GM12875 (cell line): ENCODE measurements around the gene MTF2.

Experiments used
- H3K4me3 ChIP-seq: one replicate; pipeline ENCODE4 v1.5.1; 2011; ENCODE audit warnings: low read depth, low read length, control low read depth
- TF ChIP-seq, protein P1 (sequence below): IDR thresholded peaks from 2 replicates; pipeline ENCODE4 v1.5.1; 2011; ENCODE audit warnings: low read depth, mild to moderate bottlenecking, control low read depth, inconsistent platforms, low read length, moderate library complexity, borderline replicate concordance; ENCODE audit not compliant: insufficient read depth

Gene MTF2

DNA sequence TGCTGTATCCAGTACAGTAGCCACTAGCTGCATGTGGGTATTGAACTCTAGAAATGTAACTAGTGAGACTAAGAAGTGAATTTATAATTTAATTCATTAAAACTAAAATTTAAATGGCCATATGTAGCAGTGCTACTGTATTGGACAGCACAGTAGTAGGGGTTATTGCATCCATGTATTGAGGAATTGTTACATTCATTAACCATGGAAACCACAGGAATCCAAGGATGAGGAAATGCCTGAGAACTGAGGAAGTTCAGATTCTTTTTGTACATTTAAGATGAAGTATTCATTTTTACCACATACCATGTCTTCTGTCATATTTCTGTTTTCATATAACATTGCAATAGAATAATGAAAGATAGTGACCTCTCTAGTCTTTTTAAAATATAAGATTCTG lies 2.6 kb downstream of the MTF2 start:
- H3K4me3 ChIP-seq, result peak overlapping the region; percentile 16
- TF ChIP-seq, protein P1, sequence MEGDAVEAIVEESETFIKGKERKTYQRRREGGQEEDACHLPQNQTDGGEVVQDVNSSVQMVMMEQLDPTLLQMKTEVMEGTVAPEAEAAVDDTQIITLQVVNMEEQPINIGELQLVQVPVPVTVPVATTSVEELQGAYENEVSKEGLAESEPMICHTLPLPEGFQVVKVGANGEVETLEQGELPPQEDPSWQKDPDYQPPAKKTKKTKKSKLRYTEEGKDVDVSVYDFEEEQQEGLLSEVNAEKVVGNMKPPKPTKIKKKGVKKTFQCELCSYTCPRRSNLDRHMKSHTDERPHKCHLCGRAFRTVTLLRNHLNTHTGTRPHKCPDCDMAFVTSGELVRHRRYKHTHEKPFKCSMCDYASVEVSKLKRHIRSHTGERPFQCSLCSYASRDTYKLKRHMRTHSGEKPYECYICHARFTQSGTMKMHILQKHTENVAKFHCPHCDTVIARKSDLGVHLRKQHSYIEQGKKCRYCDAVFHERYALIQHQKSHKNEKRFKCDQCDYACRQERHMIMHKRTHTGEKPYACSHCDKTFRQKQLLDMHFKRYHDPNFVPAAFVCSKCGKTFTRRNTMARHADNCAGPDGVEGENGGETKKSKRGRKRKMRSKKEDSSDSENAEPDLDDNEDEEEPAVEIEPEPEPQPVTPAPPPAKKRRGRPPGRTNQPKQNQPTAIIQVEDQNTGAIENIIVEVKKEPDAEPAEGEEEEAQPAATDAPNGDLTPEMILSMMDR, result no peak

DNA sequence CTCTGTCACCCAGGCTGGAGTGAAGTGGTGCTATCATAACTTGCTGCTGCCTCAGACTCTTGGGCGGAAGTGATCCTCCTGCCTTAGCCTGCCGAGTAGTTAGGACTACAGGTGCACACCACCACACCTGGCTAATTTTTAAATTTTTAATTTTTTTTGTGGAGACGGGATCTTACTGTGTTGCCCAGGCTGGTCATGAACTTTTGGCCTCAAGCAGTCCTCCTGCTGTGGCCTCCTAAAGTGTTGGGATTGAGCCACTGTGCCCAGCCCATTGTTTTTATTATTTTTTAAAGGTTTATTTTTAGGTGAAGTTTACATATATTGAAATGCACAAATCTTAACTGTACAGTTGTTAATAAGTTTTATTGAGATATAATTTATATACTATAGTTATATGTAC lies 3.2 kb downstream of the MTF2 start:
- H3K4me3 ChIP-seq, result no peak overlapping the region

DNA sequence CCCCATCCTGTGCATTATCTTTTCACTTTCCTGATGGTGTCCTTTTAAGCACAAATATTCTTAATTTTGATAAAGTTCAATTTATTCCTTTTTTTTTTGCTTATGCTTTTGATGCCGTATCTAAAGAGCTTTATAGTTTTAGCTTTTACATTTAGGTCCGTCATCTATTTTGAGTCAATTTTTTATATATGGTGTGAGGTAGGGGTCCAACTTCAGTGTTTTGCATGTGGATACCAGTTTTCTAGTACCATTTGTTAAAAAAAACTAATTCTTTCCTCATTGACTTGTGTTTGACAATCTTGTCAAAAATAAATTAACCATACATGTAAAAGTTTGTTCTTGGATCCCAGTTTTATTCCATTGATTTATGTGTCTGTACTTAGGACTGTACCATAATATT lies 4.9 kb downstream of the MTF2 start:
- no peak overlapping the region for H3K4me3 ChIP-seq
- TF ChIP-seq, protein P1, result no peak

More for the DNA sequence above, 3.2 kb downstream of the MTF2 start:
- TF ChIP-seq, protein P1, result no peak

DNA sequence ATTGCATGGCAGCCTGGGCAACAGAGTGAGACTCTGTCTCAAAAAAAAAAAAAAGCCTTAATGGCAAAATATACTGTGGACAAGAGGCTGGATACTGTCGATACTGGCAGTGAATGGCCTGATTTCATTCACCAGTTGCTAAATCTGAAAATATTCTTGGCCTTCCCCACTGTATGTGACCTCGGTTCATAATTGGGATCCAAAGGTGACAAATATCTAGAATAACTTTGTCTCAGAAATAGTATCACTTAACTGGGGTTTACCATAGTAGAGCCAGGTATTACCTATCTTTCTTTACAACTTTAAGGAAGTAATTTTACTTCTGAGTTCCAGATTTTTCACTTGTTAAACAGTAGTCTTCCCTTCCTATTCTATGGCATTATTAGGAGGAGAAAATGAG lies 8.4 kb downstream of the MTF2 start:
- TF ChIP-seq, protein P1, result no peak
- H3K4me3 ChIP-seq, result no peak overlapping the region

DNA sequence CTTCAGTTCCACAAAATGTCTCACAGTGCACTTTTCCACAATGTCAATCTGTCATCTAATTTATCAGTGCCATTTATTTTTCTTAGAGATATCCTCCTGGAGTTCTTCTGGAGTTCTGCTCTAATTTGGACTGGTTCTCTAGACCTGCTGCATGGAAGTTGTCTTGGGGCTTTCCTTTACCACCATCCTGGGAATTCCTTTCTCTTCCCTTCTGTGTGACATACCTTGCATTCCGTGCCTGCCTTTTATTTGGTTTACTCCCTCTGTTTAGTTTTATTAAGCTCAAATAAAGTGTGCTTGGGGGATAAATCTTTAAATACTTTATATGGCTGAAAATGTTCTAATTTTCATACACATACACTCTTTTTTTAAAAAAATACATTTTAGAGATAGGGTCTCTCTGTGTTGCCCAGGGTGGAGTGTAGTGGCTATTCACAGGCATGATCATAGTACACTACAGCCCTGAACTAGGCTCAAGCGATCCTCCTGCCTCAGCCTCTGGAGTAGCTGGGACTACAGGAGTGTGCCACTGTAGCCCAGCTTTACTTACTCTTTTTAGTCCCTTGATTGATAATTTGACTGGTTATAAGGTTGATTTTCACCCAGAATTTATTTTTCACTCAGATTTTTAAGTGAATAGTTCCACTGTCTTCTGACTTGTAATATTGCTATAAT lies 14.4 kb downstream of the MTF2 start:
- TF ChIP-seq, protein P1, result no peak
- H3K4me3 ChIP-seq, result no peak overlapping the region

DNA sequence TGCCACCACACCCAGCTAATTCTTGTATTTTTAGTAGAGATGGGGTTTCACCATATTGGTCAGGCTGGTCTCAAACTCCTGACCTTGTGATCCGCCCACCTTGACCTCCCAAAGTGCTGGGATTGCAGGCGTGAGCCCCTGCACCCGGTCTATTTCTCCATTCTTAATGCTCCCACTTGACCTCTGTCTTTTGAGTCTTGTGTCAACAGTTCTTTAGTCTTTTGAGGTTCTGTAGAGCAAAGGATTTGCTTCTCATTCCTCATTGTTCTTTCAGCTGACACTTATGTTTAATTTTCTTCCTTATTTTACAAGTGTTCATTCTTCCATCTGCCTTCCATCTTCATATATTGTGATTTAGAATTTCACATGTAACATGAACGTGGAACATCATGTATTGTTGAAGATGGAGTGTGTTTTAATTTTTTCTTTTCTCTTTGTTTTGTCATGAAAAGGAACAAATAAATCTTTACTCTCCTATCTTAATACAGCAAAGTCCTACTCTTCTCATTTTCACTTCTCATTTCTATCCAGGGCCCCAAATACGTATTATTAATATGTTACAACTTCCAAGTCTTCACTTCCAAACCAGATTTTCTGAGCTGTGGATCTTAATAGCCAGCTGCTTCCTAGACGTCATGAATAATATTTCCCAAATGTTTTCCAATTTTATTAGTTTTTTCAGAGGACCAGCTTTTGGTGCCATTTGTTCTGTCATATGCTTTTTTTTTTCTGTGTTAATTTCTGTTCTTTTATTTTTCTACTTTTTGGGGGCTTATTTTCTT lies 16.9 kb downstream of the MTF2 start:
- TF ChIP-seq, protein P1, result no peak
- H3K4me3 ChIP-seq, result no peak overlapping the region

DNA sequence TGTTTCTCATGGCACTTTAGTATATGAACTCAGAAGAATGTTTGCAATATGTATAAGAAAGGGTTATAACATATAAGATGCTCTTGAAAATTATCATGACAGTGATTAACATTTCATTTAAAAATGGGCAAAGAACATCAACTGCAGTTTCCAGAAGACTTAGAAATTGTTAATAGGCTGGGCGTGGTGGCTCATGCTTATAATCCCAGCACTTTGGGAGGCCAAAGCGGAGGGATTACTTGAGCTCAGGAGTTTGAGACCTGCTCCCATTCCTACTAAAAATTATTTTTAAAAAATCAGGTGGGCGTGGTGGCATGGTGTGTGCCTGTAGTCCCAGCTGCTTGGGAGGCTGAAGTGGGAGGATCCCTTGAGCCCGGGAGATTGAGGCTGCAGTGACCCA lies 23.1 kb downstream of the MTF2 start:
- TF ChIP-seq, protein P1, result no peak
- no peak overlapping the region for H3K4me3 ChIP-seq
